DOHH2 (cell line): ENCODE measurements around the gene RNU5B-1.

Experiments used
- H3F3A ChIP-seq: fragments of 200-600 bp; sonication (generic), shearing (Covaris generic); 2 replicates; pipeline ENCODE4 v1.6.0; 2016; ENCODE audit warnings: antibody characterized with exemption, mild to moderate bottlenecking; ENCODE audit not compliant: control insufficient read depth, insufficient read depth
- H3K27ac ChIP-seq: fragments of 200-600 bp; sonication (generic); 2 replicates; pipeline ENCODE4 v1.5.1; 2014; ENCODE audit warnings: low read depth, mild to moderate bottlenecking, low read length, moderate library complexity
- H3K27me3 ChIP-seq: fragments of 200-600 bp; sonication (generic); 2 replicates; pipeline ENCODE4 v1.6.1; 2014; ENCODE audit warnings: mild to moderate bottlenecking, low read length, mixed read lengths; ENCODE audit not compliant: control insufficient read depth
- H3K36me3 ChIP-seq: fragments of 200-600 bp; sonication (generic); 2 replicates; pipeline ENCODE4 v1.6.1; 2014; ENCODE audit warnings: mild to moderate bottlenecking, low read length, moderate library complexity, mixed read lengths; ENCODE audit not compliant: control insufficient read depth
- H3K4me1 ChIP-seq: fragments of 200-600 bp; sonication (generic); 2 replicates; pipeline ENCODE4 v1.6.1; 2014; ENCODE audit warnings: mild to moderate bottlenecking, low read length, mixed read lengths; ENCODE audit not compliant: control insufficient read depth
- H3K4me2 ChIP-seq: fragments of 200-600 bp; sonication (generic); 2 replicates; pipeline ENCODE4 v1.6.0; 2014; ENCODE audit warnings: mild to moderate bottlenecking, low read length, moderate library complexity
- H3K4me3 ChIP-seq: fragments of 200-600 bp; sonication (generic); 2 replicates; pipeline ENCODE4 v1.5.1; 2014; ENCODE audit warnings: mild to moderate bottlenecking, low read length, mixed read lengths
- H3K79me2 ChIP-seq: fragments of 200-600 bp; sonication (generic); 2 replicates; pipeline ENCODE4 v1.6.1; 2014; ENCODE audit warnings: mild to moderate bottlenecking, low read length, mixed read lengths; ENCODE audit not compliant: control insufficient read depth
- H3K9me2 ChIP-seq: fragments of 200-600 bp; sonication (generic); replicated peaks from 2 replicates; pipeline ENCODE4 v1.6.1; 2014; ENCODE audit warnings: mild to moderate bottlenecking, low read length, mixed read lengths; ENCODE audit not compliant: control insufficient read depth
- H3K9me3 ChIP-seq: fragments of 200-600 bp; sonication (generic); 2 replicates; pipeline ENCODE4 v1.6.1; 2014; ENCODE audit warnings: antibody characterized with exemption, low read length, mixed read lengths; ENCODE audit not compliant: control insufficient read depth, insufficient read depth
- H4K20me1 ChIP-seq: fragments of 200-600 bp; sonication (generic); 2 replicates; pipeline ENCODE4 v1.6.0; 2014; ENCODE audit warnings: low read depth, mild to moderate bottlenecking, antibody characterized with exemption, low read length, moderate library complexity; ENCODE audit not compliant: control insufficient read depth, insufficient read depth
- CTCF ChIP-seq: fragments of 200-600 bp; sonication (generic); IDR thresholded peaks from one replicate; pipeline ENCODE4 v1.5.1; 2014; ENCODE audit warnings: antibody characterized with exemption, mild to moderate bottlenecking, low read depth, low read length; ENCODE audit not compliant: poor library complexity, severe bottlenecking
- EZH2phosphoT487 ChIP-seq: fragments of 200-600 bp; sonication (generic); IDR thresholded peaks from 2 replicates; pipeline ENCODE4 v1.6.1; 2017; ENCODE audit warnings: borderline replicate concordance, mild to moderate bottlenecking, antibody characterized with exemption, low read length, moderate library complexity, mixed read lengths

Gene RNU5B-1

GRCh38 chr15:65285291-65286068 is 19.0 kb upstream of the RNU5B-1 start:
- H3K9me2 ChIP-seq: no peaks in the 10 kb centered on the region
- H3K36me3 ChIP-seq: no peaks in the 10 kb centered on the region; the same call in 1 of the 2 replicates
- H3K4me3 ChIP-seq: peak overlapping the region; percentile 82
- no peaks in the 10 kb centered on the region for H4K20me1 ChIP-seq
- peak overlapping the region; percentile 85 for H3K4me2 ChIP-seq
- H3K9me3 ChIP-seq: no peaks in the 10 kb centered on the region
- no peaks in the 10 kb centered on the region for H3K27me3 ChIP-seq
- peaks cover 20% of the 10 kb centered on the region for H3K79me2 ChIP-seq
- peaks cover 34% of the 10 kb centered on the region for H3K4me1 ChIP-seq
- no peak overlapping the region for H3K27ac ChIP-seq
- H3F3A ChIP-seq: 0 out of 2 replicates have a peak, but pooled peaks cover 7% of the 10 kb centered on the region
- no peak for TF ChIP-seq CTCF
- peak; percentile 46; the same call in 1 of the 2 replicates for TF ChIP-seq EZH2phosphoT487

- Histone ChIP-seq H3K4me3 (peak overlapping the region; percentile 82), H4K20me1 (no peaks in the 10 kb centered on the region), H3K9me3 (no peaks in the 10 kb centered on the region), H3K36me3 (no peaks in the 10 kb centered on the region; the same call in 1 of the 2 replicates), H3F3A (0 out of 2 replicates have a peak, but pooled peaks cover 7% of the 10 kb centered on the region), H3K4me2 (peak overlapping the region; percentile 85), H3K9me2 (no peaks in the 10 kb centered on the region), H3K4me1 (peaks cover 34% of the 10 kb centered on the region), H3K79me2 (peaks cover 20% of the 10 kb centered on the region), H3K27me3 (no peaks in the 10 kb centered on the region), H3K27ac (peak overlapping the region; percentile 43)
- no peak for TF ChIP-seq EZH2phosphoT487
- no peak for TF ChIP-seq CTCF
Observed at GRCh38 chr15:65286069-65286703, 18.3 kb upstream of the RNU5B-1 start.

GRCh38 chr15:65286704-65287519 is 17.6 kb upstream of the RNU5B-1 start, which contains the start of gene PARP16:
Gene PARP16 (minus strand): TSS chr15:65286883. CDS start chr15:65286426, 457 bp downstream.
- Histone ChIP-seq H3K27me3 (no peaks in the 10 kb centered on the region), H3K27ac (peak within 1 kb of the TSS; percentile 43), H3K4me3 (peak within 1 kb of the TSS; percentile 82), H3K36me3 (no peaks in the 10 kb centered on the region; the same call in 1 of the 2 replicates), H3F3A (0 out of 2 replicates have a peak, but pooled peaks cover 7% of the 10 kb centered on the region), H3K4me2 (peak within 1 kb of the TSS; percentile 85), H3K4me1 (peaks cover 34% of the 10 kb centered on the region), H3K79me2 (peaks cover 20% of the 10 kb centered on the region), H4K20me1 (no peaks in the 10 kb centered on the region), H3K9me2 (no peaks in the 10 kb centered on the region), H3K9me3 (no peaks in the 10 kb centered on the region)
- no peak for TF ChIP-seq EZH2phosphoT487
- TF ChIP-seq CTCF: no peak
